Measurements from ENCODE around the gene ZNF226.
A peak's percentile ranks its signal among the peaks of the same experiment; 100 is the strongest.
"Not testable (repeated sequence)": the region's sequence is repeated elsewhere in the genome, so short reads cannot be mapped to it uniquely, and the experiment has no call there.

The ZNF226 gene

GRCh38 chr19:44164673-44165512 lies at the start of gene ZNF226:
ZNF226 (plus strand) TSS chr19:44165100; CDS start chr19:44170081, 4,981 bp downstream.
- peak; percentile 96 to 98 for DNase-seq

GRCh38 chr19:44121162-44121561 lies 43.7 kb upstream of the ZNF226 start:
- not testable (repeated sequence) for DNase-seq

GRCh38 chr19:44131955-44132354 lies 32.9 kb upstream of the ZNF226 start:
- no peak for DNase-seq

GRCh38 chr19:44141191-44142058 lies 23.5 kb upstream of the ZNF226 start, which contains the start of gene ZNF234:
ZNF234 (plus strand) TSS chr19:44141554; CDS start chr19:44144633, 3,079 bp downstream.
- peak; percentile 56 to 78 for DNase-seq

- no peak for DNase-seq
Observed at GRCh38 chr19:44142059-44142433, 22.9 kb upstream of the ZNF226 start.

GRCh38 chr19:44149776-44150175 lies 15.1 kb upstream of the ZNF226 start:
- DNase-seq, result no peak

GRCh38 chr19:44151491-44151890 lies 13.4 kb upstream of the ZNF226 start:
- no peak for DNase-seq

- no peak for DNase-seq
Observed at GRCh38 chr19:44156475-44156874, 8.4 kb upstream of the ZNF226 start.

GRCh38 chr19:44163789-44164188 lies 1.1 kb upstream of the ZNF226 start:
- no peak for DNase-seq

GRCh38 chr19:44164327-44164672 lies 600 bp upstream of the ZNF226 start:
- DNase-seq, result no peak

- DNase-seq, result not testable (repeated sequence)
Observed at GRCh38 chr19:44170660-44171059, 5.8 kb downstream of the ZNF226 start.

- DNase-seq, result no peak
Observed at GRCh38 chr19:44176590-44176989, 11.7 kb downstream of the ZNF226 start.

- no peak for DNase-seq
Observed at GRCh38 chr19:44180968-44181367, 16.1 kb downstream of the ZNF226 start.

GRCh38 chr19:44182145-44182544 lies 17.2 kb downstream of the ZNF226 start:
- no peak for DNase-seq

GRCh38 chr19:44190020-44190419 lies 25.1 kb downstream of the ZNF226 start:
- DNase-seq, result no peak

GRCh38 chr19:44192127-44192526 lies 27.2 kb downstream of the ZNF226 start:
- DNase-seq, result no peak

GRCh38 chr19:44196772-44197171 lies 31.9 kb downstream of the ZNF226 start:
- DNase-seq, result no peak

GRCh38 chr19:44202470-44202869 lies 37.6 kb downstream of the ZNF226 start:
- DNase-seq, result no peak

GRCh38 chr19:44202974-44203373 lies 38.1 kb downstream of the ZNF226 start:
- DNase-seq, result no peak

- DNase-seq, result not testable (repeated sequence)
Observed at GRCh38 chr19:44203877-44204276, 39.0 kb downstream of the ZNF226 start.

GRCh38 chr19:44204772-44205171 lies 39.9 kb downstream of the ZNF226 start:
- DNase-seq, result no peak

- peak; percentile 81 to 93 for DNase-seq
Observed at GRCh38 chr19:44207126-44207803, 42.4 kb downstream of the ZNF226 start.

GRCh38 chr19:44212250-44212865 lies 47.5 kb downstream of the ZNF226 start, which contains the start of gene ZNF227:
ZNF227 (plus strand) TSS chr19:44212532; CDS start chr19:44217793, 5,261 bp downstream.
- DNase-seq, result peak; percentile 92 to 93
